HepG2 (cell line): ENCODE results near the gene NRAS. TPM values are rescaled to one million over a fixed set of nuclear protein-coding genes. Genes with fewer than 3 reads are reported as not detected.

Experiments
- ARID5B ChIP-seq: IDR thresholded peaks from 2 replicates; pipeline ENCODE4 v1.4.0; 2020; ENCODE audit warnings: mild to moderate bottlenecking, missing genetic modification reagents
- CBFB ChIP-seq: sonication (generic); formaldehyde crosslinking; IDR thresholded peaks from 2 replicates; pipeline ENCODE4 v1.4.0; 2020; ENCODE audit warnings: missing genetic modification reagents
- GMEB1 ChIP-seq: sonication (generic); formaldehyde crosslinking; IDR thresholded peaks from 2 replicates; pipeline ENCODE4 v1.5.1; 2020; ENCODE audit warnings: missing genetic modification reagents, mild to moderate bottlenecking, borderline replicate concordance
- HDAC2 ChIP-seq: sonication (generic); formaldehyde crosslinking; IDR thresholded peaks from 2 replicates; pipeline ENCODE4 v1.4.0; 2020; ENCODE audit warnings: missing genetic modification reagents
- IRF2 ChIP-seq: IDR thresholded peaks from 2 replicates; pipeline ENCODE4 v1.6.1; 2018; ENCODE audit warnings: missing genetic modification reagents, missing compliant biosample characterization
- KDM5B ChIP-seq: sonication (generic); formaldehyde crosslinking; IDR thresholded peaks from 2 replicates; pipeline ENCODE4 v1.4.0; 2020; ENCODE audit warnings: missing genetic modification reagents, mild to moderate bottlenecking, borderline replicate concordance
- RAD51 ChIP-seq: fragments of 450-650 bp; IDR thresholded peaks from 2 replicates; pipeline ENCODE4 v1.6.1; 2016; ENCODE audit warnings: borderline replicate concordance
- TGIF2 ChIP-seq: IDR thresholded peaks from 2 replicates; pipeline ENCODE4 v1.6.1; 2016; ENCODE audit warnings: control low read depth, missing compliant biosample characterization
- ZBTB21 ChIP-seq: sonication (generic); formaldehyde crosslinking; IDR thresholded peaks from 2 replicates; pipeline ENCODE4 v1.4.0; 2020; ENCODE audit warnings: missing genetic modification reagents
- ZHX1 ChIP-seq: sonication (generic); formaldehyde crosslinking; IDR thresholded peaks from 2 replicates; pipeline ENCODE4 v1.8.1; 2022; ENCODE audit warnings: low read depth, mild to moderate bottlenecking, missing genetic modification reagents
- ZNF501 ChIP-seq: sonication (generic); formaldehyde crosslinking; IDR thresholded peaks from 2 replicates; pipeline ENCODE4 v1.5.1; 2020; ENCODE audit warnings: mild to moderate bottlenecking, moderate library complexity, missing genetic modification reagents
- ZNF574 ChIP-seq: sonication (generic); formaldehyde crosslinking; IDR thresholded peaks from 2 replicates; pipeline ENCODE4 v1.4.0; 2020; ENCODE audit warnings: missing genetic modification reagents
- polyA plus RNA-seq, 8 experiments: library from polyadenylated mRNA; depleted of rRNA in 3 of 8; stranded (reverse) in 7 of 8; unstranded in 1 of 8; fragments of >200 nt; fragmentation: Illumina TruSeq in 4 of 8; extraction: Trizol in 4 of 8; gene quantifications; 2 replicates each; pipeline versions ENCODE4 v1.2.1 to v1.2.3, GENCODE V29; 2011 to 2016; ENCODE audit warnings: low read depth in 4 of 8, missing spikeins in 1 of 8, mixed read lengths in 1 of 8; ENCODE audit not compliant: insufficient read depth in 1 of 8
- total RNA-seq, 5 experiments: library from RNA; depleted of rRNA; stranded (reverse); fragments of >200 nt; fragmentation: Illumina TruSeq; extraction: Trizol; gene quantifications; 2 replicates each; pipeline ENCODE4 v1.2.3, GENCODE V29; 2016; ENCODE audit warnings: low read depth in 1 of 5
- TF ChIP-seq, protein P1 (sequence below): sonication (generic); formaldehyde crosslinking; IDR thresholded peaks from 2 replicates; pipeline ENCODE4 v1.5.0; 2020; ENCODE audit warnings: mild to moderate bottlenecking, missing genetic modification reagents

The NRAS gene
- total and polyA plus RNA-seq, 2 of the 13 experiments (the other 11 are each of a cell fraction or from before 2014, with no cell fraction given) = 38.6 to 58.8 TPM

DNA sequence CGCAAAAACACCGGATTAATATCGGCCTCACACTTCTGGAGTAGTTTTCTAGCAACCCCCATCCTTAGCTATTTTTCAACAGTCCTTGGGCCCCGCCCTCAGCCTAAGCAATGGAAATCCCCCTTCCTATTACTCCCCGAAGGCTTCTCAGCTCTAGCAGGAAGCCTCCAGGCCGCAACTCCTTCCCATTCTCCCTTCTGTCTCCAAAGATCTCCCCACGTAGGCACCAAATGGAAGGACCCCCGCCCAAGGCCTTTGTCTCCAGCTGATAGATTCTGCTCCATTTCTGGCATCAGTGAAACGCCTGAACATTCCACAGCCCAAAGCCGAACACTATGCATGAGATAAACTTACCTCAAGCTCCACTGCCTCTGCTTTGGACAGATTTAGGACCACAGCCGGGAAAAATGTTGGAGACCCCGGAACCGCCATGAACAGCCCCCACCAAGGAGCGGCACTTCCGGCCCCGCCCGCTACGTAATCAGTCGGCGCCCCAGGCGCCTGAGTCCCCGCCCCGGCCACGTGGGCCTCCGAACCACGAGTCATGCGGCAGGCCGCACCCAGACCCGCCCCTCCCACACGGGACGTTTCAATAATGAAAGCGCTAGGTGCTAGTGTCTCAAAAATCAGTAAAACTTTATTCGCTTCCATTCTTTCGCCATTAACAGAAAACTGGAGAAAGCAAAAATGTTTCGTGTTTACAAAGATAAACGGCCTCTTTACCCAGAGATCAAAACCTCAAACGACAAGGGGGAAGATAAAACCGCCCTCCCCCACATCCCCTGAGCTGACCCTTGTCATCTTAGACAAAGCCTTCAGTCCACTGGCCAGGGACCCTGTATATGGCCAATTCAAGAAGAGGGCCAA is at the start of gene NRAS (continued):
- TF ChIP-seq ZNF574 (CRISPR knock-in tag) = peak; percentile 87
- TF ChIP-seq, protein P1, sequence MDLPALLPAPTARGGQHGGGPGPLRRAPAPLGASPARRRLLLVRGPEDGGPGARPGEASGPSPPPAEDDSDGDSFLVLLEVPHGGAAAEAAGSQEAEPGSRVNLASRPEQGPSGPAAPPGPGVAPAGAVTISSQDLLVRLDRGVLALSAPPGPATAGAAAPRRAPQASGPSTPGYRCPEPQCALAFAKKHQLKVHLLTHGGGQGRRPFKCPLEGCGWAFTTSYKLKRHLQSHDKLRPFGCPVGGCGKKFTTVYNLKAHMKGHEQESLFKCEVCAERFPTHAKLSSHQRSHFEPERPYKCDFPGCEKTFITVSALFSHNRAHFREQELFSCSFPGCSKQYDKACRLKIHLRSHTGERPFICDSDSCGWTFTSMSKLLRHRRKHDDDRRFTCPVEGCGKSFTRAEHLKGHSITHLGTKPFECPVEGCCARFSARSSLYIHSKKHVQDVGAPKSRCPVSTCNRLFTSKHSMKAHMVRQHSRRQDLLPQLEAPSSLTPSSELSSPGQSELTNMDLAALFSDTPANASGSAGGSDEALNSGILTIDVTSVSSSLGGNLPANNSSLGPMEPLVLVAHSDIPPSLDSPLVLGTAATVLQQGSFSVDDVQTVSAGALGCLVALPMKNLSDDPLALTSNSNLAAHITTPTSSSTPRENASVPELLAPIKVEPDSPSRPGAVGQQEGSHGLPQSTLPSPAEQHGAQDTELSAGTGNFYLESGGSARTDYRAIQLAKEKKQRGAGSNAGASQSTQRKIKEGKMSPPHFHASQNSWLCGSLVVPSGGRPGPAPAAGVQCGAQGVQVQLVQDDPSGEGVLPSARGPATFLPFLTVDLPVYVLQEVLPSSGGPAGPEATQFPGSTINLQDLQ = no peak
- peak; percentile 79 for TF ChIP-seq GMEB1 (CRISPR knock-in tag)
- peak; percentile 67 for TF ChIP-seq ARID5B
- TF ChIP-seq TGIF2 (CRISPR knock-in tag) = peak; percentile 64
- TF ChIP-seq CBFB (CRISPR knock-in tag) = peak; percentile 74; the same call in 1 of the 2 replicates
- peak; percentile 61; the same call in 1 of the 2 replicates for TF ChIP-seq KDM5B
- peak; percentile 28; the same call in 1 of the 2 replicates for TF ChIP-seq RAD51
- 0 out of 2 replicates have a peak, but pooled peaks have one; percentile 15 for TF ChIP-seq ZBTB21 (CRISPR knock-in tag)
- TF ChIP-seq IRF2 (CRISPR knock-in tag) = peak; percentile 86
- 0 out of 2 replicates have a peak, but pooled peaks have one; percentile 37 for TF ChIP-seq HDAC2
- peak; percentile 95 for TF ChIP-seq ZNF501
- 0 out of 2 replicates have a peak, but pooled peaks have one; percentile 17 for TF ChIP-seq ZHX1 (CRISPR knock-in tag)
